ENCODE data around the gene CERS3.

- peak; percentile 49 to 63 (median 62) for TF ChIP-seq CTCF (IDR thresholded peaks at IDR 0.05)
- no peak for TF ChIP-seq POLR2A (IDR thresholded peaks at IDR 0.05; ENCODE audit: low read depth)
- TF ChIP-seq EP300 (IDR thresholded peaks at IDR 0.05) = no peak
- TF ChIP-seq POLR2AphosphoS5 (IDR thresholded peaks at IDR 0.05) = no peak
Observed at GRCh38 chr15:100572362-100572983, 43.7 kb upstream of the CERS3 start.

Measured in esophagus muscularis mucosa (tissue), 4 donors.